Tracheal epithelial cell (primary cell): Measurements from ENCODE around the gene ACKR1. TPM values are rescaled to one million over a fixed set of nuclear protein-coding genes. Genes with fewer than 3 reads are reported as not detected.

Experiments
- total RNA-seq: library from RNA; depleted of rRNA; stranded (reverse); fragments of >200 nt; gene quantifications from 2 replicates; pipeline ENCODE4 v1.2.1, GENCODE V29; 2014

The ACKR1 gene, protein sequence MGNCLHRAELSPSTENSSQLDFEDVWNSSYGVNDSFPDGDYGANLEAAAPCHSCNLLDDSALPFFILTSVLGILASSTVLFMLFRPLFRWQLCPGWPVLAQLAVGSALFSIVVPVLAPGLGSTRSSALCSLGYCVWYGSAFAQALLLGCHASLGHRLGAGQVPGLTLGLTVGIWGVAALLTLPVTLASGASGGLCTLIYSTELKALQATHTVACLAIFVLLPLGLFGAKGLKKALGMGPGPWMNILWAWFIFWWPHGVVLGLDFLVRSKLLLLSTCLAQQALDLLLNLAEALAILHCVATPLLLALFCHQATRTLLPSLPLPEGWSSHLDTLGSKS
- not detected in 2 replicates for total RNA-seq

DNA sequence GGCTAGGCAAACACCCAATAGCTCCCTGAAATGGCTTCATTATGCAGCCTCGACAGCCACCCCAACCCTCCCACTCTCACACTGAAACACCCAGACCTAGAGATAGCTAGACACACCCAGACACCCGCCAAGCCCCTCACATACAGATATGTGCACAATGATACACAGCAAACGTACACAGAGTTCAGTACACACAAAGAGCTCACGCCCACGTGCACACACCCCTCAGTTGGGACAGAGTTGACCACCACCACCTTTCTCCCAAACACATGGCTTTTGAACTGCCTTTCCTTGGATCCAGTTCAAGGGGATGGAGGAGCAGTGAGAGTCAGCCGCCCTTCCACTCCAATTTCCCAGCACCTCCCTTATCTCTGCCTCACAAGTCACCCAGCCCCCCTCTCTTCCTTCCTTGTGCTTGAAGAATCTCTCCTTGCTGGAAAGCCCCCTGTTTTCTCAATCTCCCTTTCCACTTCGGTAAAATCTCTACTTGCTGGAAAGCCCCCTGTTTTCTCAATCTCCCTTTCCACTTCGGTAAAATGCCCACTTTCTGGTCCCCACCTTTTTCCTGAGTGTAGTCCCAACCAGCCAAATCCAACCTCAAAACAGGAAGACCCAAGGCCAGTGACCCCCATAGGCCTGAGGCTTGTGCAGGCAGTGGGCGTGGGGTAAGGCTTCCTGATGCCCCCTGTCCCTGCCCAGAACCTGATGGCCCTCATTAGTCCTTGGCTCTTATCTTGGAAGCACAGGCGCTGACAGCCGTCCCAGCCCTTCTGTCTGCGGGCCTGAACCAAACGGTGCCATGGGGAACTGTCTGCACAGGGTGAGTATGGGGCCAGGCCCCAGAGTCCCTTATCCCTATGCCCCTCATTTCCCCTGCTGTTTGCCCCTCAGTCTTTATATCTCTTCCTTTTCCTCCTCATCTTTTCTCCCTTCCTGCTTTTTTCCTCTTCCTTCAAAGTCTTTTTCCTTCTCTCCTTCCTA lies at the start of gene ACKR1:
Gene ACKR1 (plus strand): TSS at position 715 of the 981 bp plus-strand sequence. CDS start 85 bp downstream, at position 800.

DNA sequence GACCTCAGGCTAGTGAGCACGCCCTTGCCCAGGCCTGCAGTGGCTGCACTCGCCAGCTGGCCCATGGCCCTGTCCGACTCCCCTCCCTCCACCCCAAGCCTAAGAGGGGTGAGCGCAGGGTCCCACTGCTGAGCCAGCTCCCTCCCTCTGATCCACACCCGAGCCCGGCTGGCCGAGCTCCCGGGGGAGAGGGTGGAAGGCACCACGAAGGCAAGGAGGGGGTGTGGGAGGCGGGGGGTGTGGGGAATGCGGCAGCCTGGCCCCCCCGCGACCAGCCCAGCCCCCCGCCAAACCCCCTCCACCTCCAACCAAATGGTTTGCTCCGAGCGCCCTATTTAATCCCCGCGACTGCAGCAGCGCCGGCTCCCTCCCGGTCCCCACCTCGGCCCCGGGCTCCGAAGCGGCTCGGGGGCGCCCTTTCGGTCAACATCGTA lies 33.4 kb upstream of the ACKR1 start, which contains the start of gene CADM3:
Gene CADM3 (plus strand): TSS at position 362 of the 434 bp plus-strand sequence. CDS start 151 bp downstream, outside the sequence.

Other genes with a start within 250 kb of the ACKR1 start
- 31.6 and 65.9 TPM in 2 replicates for gene IFI16, start 195.0 kb upstream of the ACKR1 start, total RNA-seq
- not detected in 2 replicates for gene AIM2, start 128.1 kb upstream of the ACKR1 start, total RNA-seq
- not detected in 2 replicates for gene CADM3, start 33.3 kb upstream of the ACKR1 start, total RNA-seq
- gene FCER1A, start 97.5 kb downstream of the ACKR1 start, total RNA-seq, result not detected in 2 replicates
- not detected in 2 replicates for gene OR10J4, start 227.3 kb downstream of the ACKR1 start, total RNA-seq
- under 0.01 TPM in 1 of 2 replicates, not detected in the other for gene OR10J1, start 234.8 kb downstream of the ACKR1 start, total RNA-seq